Keratinocyte (primary cell): Measurements from ENCODE around the gene PDE11A.

Source experiments
- EZH2 ChIP-seq: IDR thresholded peaks from one replicate; pipeline ENCODE4 v1.6.1; 2012; ENCODE audit warnings: inconsistent platforms, mild to moderate bottlenecking, low read length, moderate library complexity
- TF ChIP-seq, protein P1 (sequence below), 3 experiments: IDR thresholded peaks in 1 of 3; conservative IDR thresholded peaks in 1 of 3; optimal IDR thresholded peaks in 1 of 3; 2 replicates in 2 of 3; 3 replicates in 1 of 3; pipeline versions ENCODE3 to v1.5.1; 2011; ENCODE audit warnings: low read length in 3 of 3, mild to moderate bottlenecking in 3 of 3, moderate library complexity in 2 of 3, control low read depth in 1 of 3, inconsistent platforms in 1 of 3; ENCODE audit not compliant: insufficient read depth in 2 of 3; ENCODE audit errors: extremely low read depth in 1 of 3

GRCh38 chr2:177998996-177999395, 73.6 kb downstream of the PDE11A start:
- TF ChIP-seq, protein P1, sequence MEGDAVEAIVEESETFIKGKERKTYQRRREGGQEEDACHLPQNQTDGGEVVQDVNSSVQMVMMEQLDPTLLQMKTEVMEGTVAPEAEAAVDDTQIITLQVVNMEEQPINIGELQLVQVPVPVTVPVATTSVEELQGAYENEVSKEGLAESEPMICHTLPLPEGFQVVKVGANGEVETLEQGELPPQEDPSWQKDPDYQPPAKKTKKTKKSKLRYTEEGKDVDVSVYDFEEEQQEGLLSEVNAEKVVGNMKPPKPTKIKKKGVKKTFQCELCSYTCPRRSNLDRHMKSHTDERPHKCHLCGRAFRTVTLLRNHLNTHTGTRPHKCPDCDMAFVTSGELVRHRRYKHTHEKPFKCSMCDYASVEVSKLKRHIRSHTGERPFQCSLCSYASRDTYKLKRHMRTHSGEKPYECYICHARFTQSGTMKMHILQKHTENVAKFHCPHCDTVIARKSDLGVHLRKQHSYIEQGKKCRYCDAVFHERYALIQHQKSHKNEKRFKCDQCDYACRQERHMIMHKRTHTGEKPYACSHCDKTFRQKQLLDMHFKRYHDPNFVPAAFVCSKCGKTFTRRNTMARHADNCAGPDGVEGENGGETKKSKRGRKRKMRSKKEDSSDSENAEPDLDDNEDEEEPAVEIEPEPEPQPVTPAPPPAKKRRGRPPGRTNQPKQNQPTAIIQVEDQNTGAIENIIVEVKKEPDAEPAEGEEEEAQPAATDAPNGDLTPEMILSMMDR (optimal IDR thresholded peaks at IDR 0.05 in 1 of 3, IDR thresholded peaks at IDR 0.05 in 1 of 3, conservative IDR thresholded peaks at IDR 0.05 in 1 of 3; ENCODE audit: extremely low read depth in 1 of 3, insufficient read depth in 2 of 3, low read length in 3 of 3), result no peak
- no peak for TF ChIP-seq EZH2
